Activated naive CD8-positive, alpha-beta T cell (primary cell): ENCODE results near the gene PTGER4.

ENCODE experiments used
- H3K27ac Mint-ChIP-seq: one replicate; pipeline ENCODE4 v1.8.0; 2021; ENCODE audit warnings: mixed read lengths
- H3K27me3 Mint-ChIP-seq: one replicate; pipeline ENCODE4 v1.8.0; 2021; ENCODE audit warnings: mixed read lengths
- H3K36me3 Mint-ChIP-seq: one replicate; pipeline ENCODE4 v1.8.0; 2021; ENCODE audit warnings: mixed read lengths
- H3K4me1 Mint-ChIP-seq: one replicate; pipeline ENCODE4 v1.8.0; 2021; ENCODE audit warnings: low read depth, mixed read lengths
- H3K4me3 Mint-ChIP-seq: one replicate; pipeline ENCODE4 v1.8.0; 2021; ENCODE audit warnings: mild to moderate bottlenecking, mixed read lengths
- H3K9me3 Mint-ChIP-seq: one replicate; pipeline ENCODE4 v1.8.0; 2021; ENCODE audit warnings: low read depth, mixed read lengths

Gene PTGER4

DNA sequence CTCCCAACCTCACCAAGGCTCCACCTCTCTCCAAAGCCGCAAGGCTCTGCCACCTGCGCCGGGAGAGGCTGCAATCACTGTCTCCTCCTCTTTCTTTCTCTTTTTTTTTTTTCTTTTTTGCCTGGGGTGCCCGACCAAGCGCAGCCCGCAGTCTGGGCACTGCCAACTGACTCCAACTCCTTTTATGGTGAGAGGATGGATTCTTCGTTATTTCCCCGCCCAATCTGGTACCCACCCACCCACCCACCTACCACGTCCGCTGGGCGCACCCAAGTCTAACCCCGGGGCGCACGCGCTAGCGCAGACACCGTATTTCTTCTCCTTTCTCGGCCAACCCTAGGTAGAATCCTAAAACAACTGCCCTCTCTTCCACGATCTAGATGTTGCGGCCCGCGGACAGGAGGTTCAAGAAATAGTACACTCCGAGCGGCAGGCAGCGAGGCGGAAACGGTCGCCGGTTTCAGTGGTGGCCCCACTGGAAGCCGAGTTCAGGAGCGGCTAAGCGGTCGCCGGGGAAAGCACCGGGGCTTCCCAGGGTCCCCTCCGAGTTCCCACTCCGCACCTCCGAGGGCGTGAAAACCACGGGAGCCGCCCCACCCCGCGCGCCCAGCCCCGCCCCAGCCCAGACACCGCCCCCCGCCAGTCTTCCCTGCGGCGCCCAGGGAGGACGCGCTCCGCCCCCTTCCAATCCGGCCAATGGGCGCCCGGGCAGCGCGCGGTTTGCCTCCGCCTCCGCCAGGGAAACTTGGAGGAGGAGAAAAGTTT is 385 bp upstream of the PTGER4 start:
- Mint-ChIP-seq H3K36me3 (peaks cover 22% of the 10 kb centered on the region), H3K27me3 (no peaks in the 10 kb centered on the region), H3K9me3 (no peaks in the 10 kb centered on the region), H3K27ac (peak overlapping the region; percentile 95), H3K4me1 (peaks cover 49% of the 10 kb centered on the region), H3K4me3 (peak overlapping the region; percentile 93)

- peaks cover 50% of the 10 kb centered on the region for H3K4me1 Mint-ChIP-seq
- peak overlapping the region; percentile 95 for H3K27ac Mint-ChIP-seq
- peaks cover 25% of the 10 kb centered on the region for H3K36me3 Mint-ChIP-seq
Observed at GRCh38 chr5:40680741-40681362, 1.1 kb downstream of the PTGER4 start.

DNA sequence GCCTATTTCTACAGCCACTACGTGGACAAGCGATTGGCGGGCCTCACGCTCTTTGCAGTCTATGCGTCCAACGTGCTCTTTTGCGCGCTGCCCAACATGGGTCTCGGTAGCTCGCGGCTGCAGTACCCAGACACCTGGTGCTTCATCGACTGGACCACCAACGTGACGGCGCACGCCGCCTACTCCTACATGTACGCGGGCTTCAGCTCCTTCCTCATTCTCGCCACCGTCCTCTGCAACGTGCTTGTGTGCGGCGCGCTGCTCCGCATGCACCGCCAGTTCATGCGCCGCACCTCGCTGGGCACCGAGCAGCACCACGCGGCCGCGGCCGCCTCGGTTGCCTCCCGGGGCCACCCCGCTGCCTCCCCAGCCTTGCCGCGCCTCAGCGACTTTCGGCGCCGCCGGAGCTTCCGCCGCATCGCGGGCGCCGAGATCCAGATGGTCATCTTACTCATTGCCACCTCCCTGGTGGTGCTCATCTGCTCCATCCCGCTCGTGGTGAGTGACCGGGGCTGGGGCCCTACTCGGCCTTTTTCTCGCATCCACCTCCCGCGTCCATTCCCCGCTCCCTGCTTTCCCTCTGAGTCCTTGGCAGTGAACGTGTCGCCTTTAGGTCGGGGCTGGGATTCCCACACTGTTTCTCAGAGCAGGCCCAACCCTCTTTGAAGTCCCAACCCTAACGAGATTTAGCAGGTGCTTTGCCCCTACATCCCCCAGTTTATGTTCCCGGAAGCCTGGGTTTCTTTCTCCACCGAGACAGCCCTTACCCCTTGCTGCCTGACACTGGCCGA is 1.8 kb downstream of the PTGER4 start:
- Mint-ChIP-seq H3K4me1 (peaks cover 50% of the 10 kb centered on the region), H3K27me3 (no peaks in the 10 kb centered on the region), H3K36me3 (peaks cover 30% of the 10 kb centered on the region), H3K9me3 (no peaks in the 10 kb centered on the region), H3K27ac (peak overlapping the region; percentile 95), H3K4me3 (peak overlapping the region; percentile 93)

More at GRCh38 chr5:40680741-40681362, 1.1 kb downstream of the PTGER4 start:
- no peaks in the 10 kb centered on the region for H3K27me3 Mint-ChIP-seq
- H3K4me3 Mint-ChIP-seq, result peak overlapping the region; percentile 93
- H3K9me3 Mint-ChIP-seq, result no peaks in the 10 kb centered on the region

GRCh38 chr5:40682154-40683017 is 2.7 kb downstream of the PTGER4 start:
- Mint-ChIP-seq H3K36me3 (peaks cover 30% of the 10 kb centered on the region), H3K4me1 (peaks cover 46% of the 10 kb centered on the region), H3K9me3 (no peaks in the 10 kb centered on the region), H3K4me3 (peak overlapping the region; percentile 93), H3K27ac (peak overlapping the region; percentile 95), H3K27me3 (no peaks in the 10 kb centered on the region)

GRCh38 chr5:40683305-40683704 is 3.6 kb downstream of the PTGER4 start:
- Mint-ChIP-seq H3K36me3 (peaks cover 34% of the 10 kb centered on the region), H3K4me1 (peaks cover 50% of the 10 kb centered on the region), H3K27ac (peak overlapping the region; percentile 95)

DNA sequence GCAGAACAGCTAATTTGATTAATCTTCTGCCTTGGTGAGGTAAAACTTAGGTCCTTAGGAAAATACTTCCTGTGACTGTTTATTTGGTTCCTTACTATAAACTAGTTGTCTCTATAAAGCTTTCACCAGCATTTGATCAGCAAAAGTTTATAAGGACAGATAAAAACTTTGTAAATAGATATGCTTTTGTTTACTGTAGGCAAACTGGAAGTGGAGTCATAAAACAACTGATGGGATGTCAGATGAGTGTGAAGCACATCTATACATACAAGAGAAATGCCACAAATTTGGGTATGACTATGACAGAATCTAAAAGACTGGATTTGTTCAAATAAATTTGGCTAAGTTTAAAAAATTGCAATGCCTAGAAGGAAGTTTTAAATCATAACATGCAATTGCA is 5.5 kb downstream of the PTGER4 start:
- Mint-ChIP-seq H3K27ac (peak overlapping the region; percentile 94), H3K4me3 (peak overlapping the region; percentile 93), H3K9me3 (no peaks in the 10 kb centered on the region), H3K4me1 (peaks cover 61% of the 10 kb centered on the region), H3K27me3 (no peaks in the 10 kb centered on the region), H3K36me3 (peaks cover 34% of the 10 kb centered on the region)

More at GRCh38 chr5:40683305-40683704, 3.6 kb downstream of the PTGER4 start:
- Mint-ChIP-seq H3K27me3 (no peaks in the 10 kb centered on the region), H3K9me3 (no peaks in the 10 kb centered on the region), H3K4me3 (peak overlapping the region; percentile 93)

- H3K36me3 Mint-ChIP-seq, result peaks cover 35% of the 10 kb centered on the region
- peaks cover 68% of the 10 kb centered on the region for H3K4me1 Mint-ChIP-seq
- H3K4me3 Mint-ChIP-seq, result peak overlapping the region; percentile 93
- H3K9me3 Mint-ChIP-seq, result no peaks in the 10 kb centered on the region
- peak overlapping the region; percentile 94 for H3K27ac Mint-ChIP-seq
- H3K27me3 Mint-ChIP-seq, result no peaks in the 10 kb centered on the region
Observed at GRCh38 chr5:40685976-40686486, 6.3 kb downstream of the PTGER4 start.

DNA sequence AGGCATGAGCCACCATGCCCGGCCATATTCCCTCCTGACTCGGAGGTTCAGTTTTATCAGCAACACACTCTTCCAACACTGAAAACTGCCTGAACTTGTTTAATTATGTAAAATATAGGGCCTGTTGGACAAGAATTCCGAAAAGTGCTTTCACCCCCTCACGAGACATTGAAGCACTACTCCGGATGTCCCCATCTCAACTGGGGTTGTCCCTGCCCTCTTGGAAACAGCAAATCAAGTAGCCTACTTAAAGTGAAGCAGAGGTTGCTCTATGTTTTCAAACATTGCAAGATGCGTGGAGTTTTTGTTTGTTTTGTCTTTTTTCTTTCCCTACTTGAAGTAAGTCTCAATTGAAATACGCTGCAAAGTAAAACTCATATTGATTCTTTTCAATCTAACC is 7.6 kb downstream of the PTGER4 start:
- Mint-ChIP-seq H3K9me3 (no peaks in the 10 kb centered on the region), H3K27ac (peak overlapping the region; percentile 94), H3K4me1 (peaks cover 78% of the 10 kb centered on the region), H3K36me3 (peaks cover 29% of the 10 kb centered on the region), H3K4me3 (peak overlapping the region; percentile 93), H3K27me3 (no peaks in the 10 kb centered on the region)

DNA sequence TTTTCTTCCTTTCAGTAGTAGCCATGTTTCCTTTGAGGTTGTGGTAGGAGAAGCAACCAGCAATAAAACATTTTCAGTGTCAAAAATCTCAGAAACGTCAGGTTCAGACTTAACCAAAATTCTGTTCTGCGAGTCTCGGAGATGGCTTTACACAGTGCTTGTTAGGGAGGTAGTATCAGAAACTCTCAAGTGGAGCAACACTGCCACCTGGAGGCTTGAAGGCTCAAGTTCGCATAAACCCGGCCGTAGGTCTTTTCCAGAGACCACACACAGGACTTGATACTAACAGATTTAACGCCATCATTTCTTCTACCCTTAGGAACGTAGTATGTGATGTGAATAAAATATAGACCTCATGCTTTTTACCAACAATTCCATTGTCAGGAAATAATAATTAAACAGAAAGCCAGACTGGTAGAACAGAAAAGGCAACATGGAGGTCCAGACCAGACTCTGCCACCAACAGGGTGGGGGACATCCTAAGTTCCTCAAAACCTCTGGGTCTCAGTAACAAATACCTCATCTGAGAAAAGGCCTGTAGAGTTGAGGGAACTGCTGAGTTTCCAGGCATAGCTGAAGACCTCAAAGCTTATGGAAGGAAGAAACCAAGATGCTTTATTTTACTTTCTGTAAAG is 8.5 kb downstream of the PTGER4 start:
- Mint-ChIP-seq H3K9me3 (no peaks in the 10 kb centered on the region), H3K36me3 (peaks cover 28% of the 10 kb centered on the region), H3K27ac (peak overlapping the region; percentile 94), H3K27me3 (no peaks in the 10 kb centered on the region), H3K4me3 (peak overlapping the region; percentile 93), H3K4me1 (peaks cover 82% of the 10 kb centered on the region)

- no peaks in the 10 kb centered on the region for H3K27me3 Mint-ChIP-seq
- H3K27ac Mint-ChIP-seq, result peak overlapping the region; percentile 94
- peaks cover 21% of the 10 kb centered on the region for H3K36me3 Mint-ChIP-seq
- peak overlapping the region; percentile 93 for H3K4me3 Mint-ChIP-seq
- no peaks in the 10 kb centered on the region for H3K9me3 Mint-ChIP-seq
- H3K4me1 Mint-ChIP-seq, result peaks cover 78% of the 10 kb centered on the region
Observed at GRCh38 chr5:40688996-40689395, 9.3 kb downstream of the PTGER4 start.

DNA sequence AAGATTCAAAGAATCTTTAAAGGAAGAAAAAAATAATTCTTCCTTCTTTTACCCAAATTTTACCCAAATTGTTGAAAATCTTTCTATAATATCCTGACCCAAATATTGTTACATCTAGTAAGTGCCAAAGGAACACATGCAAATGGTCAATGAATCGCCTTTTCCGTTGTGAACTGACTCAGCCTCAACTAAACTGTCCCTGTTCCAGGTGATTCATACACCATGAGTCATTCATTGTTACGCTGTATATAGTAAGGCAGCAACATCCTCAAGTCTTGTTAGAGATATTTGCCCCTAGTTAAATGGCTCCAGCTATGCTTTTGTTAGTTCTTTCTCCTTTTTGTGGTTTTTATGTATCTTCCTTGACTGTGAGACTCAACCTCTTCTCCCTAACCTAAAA is 9.7 kb downstream of the PTGER4 start:
- H3K27me3 Mint-ChIP-seq, result no peaks in the 10 kb centered on the region
- H3K9me3 Mint-ChIP-seq, result no peaks in the 10 kb centered on the region
- H3K4me1 Mint-ChIP-seq, result peaks cover 73% of the 10 kb centered on the region
- H3K27ac Mint-ChIP-seq, result peak overlapping the region; percentile 94
- H3K4me3 Mint-ChIP-seq, result peak overlapping the region; percentile 93
- H3K36me3 Mint-ChIP-seq, result peaks cover 19% of the 10 kb centered on the region

GRCh38 chr5:40690267-40690666 is 10.6 kb downstream of the PTGER4 start:
- Mint-ChIP-seq H3K27ac (peak overlapping the region; percentile 94), H3K9me3 (no peaks in the 10 kb centered on the region), H3K4me3 (peak overlapping the region; percentile 93), H3K4me1 (peaks cover 67% of the 10 kb centered on the region), H3K36me3 (peaks cover 19% of the 10 kb centered on the region), H3K27me3 (no peaks in the 10 kb centered on the region)

DNA sequence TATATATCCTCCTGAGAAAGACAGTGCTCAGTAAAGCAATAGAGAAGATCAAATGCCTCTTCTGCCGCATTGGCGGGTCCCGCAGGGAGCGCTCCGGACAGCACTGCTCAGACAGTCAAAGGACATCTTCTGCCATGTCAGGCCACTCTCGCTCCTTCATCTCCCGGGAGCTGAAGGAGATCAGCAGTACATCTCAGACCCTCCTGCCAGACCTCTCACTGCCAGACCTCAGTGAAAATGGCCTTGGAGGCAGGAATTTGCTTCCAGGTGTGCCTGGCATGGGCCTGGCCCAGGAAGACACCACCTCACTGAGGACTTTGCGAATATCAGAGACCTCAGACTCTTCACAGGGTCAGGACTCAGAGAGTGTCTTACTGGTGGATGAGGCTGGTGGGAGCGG is 12.2 kb downstream of the PTGER4 start:
- no peaks in the 10 kb centered on the region for H3K27me3 Mint-ChIP-seq
- no peaks in the 10 kb centered on the region for H3K9me3 Mint-ChIP-seq
- H3K4me3 Mint-ChIP-seq, result peak overlapping the region; percentile 23
- H3K36me3 Mint-ChIP-seq, result peaks cover 21% of the 10 kb centered on the region
- H3K27ac Mint-ChIP-seq, result peak overlapping the region; percentile 88
- H3K4me1 Mint-ChIP-seq, result peaks cover 53% of the 10 kb centered on the region

- no peaks in the 10 kb centered on the region for H3K9me3 Mint-ChIP-seq
- no peak overlapping the region for H3K27ac Mint-ChIP-seq
- H3K36me3 Mint-ChIP-seq, result peaks cover 27% of the 10 kb centered on the region
- no peaks in the 10 kb centered on the region for H3K27me3 Mint-ChIP-seq
- H3K4me1 Mint-ChIP-seq, result peaks cover 29% of the 10 kb centered on the region
- H3K4me3 Mint-ChIP-seq, result no peak overlapping the region
Observed at GRCh38 chr5:40694433-40694832, 14.7 kb downstream of the PTGER4 start.
